CD4-positive, alpha-beta T cell (primary cell): ENCODE data around the gene ANKRD6. TPM values are rescaled to one million over a fixed set of nuclear protein-coding genes. Genes with fewer than 3 reads are reported as not detected.

Source experiments
- ATAC-seq: fragments of 200-7000 bp; cut with Tn5 transposase; one replicate; pipeline ENCODE4 v1.10.0; 2022; ENCODE audit warnings: mild to moderate bottlenecking; ENCODE audit not compliant: poor library complexity
- CTCF ChIA-PET: fragments of 350-600 bp; sonication (Branson Sonifier 250); formaldehyde crosslinking; loops from one replicate; lab custom pipeline; 2021; ENCODE audit warnings: antibody characterized with exemption, inconsistent platforms; lab: Charles Lee
- POLR2A ChIA-PET: fragments of 350-600 bp; sonication (Branson Sonifier 250); formaldehyde crosslinking; loops from one replicate; lab custom pipeline; 2021; ENCODE audit warnings: antibody characterized with exemption, inconsistent platforms; lab: Charles Lee
- DNase-seq, 14 experiments: peaks; one replicate each; pipeline ENCODE4 v3.0.0-alpha.2; 2013 to 2020; ENCODE audit warnings: mixed read lengths in 2 of 14
- H3K27ac ChIP-seq, 2 donors: one replicate each; pipeline versions ENCODE4 v1.5.1 to v1.7.0; 2013; ENCODE audit warnings: low read length in 2 of 2, low read depth in 1 of 2, mild to moderate bottlenecking in 1 of 2
- H3K27me3 ChIP-seq, 2 experiments: 1 replicate in 1 of 2; 2 replicates in 1 of 2; pipeline versions ENCODE4 v1.6.1 to v1.7.0; 2013; ENCODE audit warnings: low read length in 2 of 2, control low read depth in 1 of 2, mild to moderate bottlenecking in 1 of 2, moderate library complexity in 1 of 2; ENCODE audit not compliant: insufficient read depth in 2 of 2, control insufficient read depth in 1 of 2
- H3K36me3 ChIP-seq: one replicate; pipeline ENCODE4 v1.6.1; 2013; ENCODE audit warnings: low read length, control low read depth; ENCODE audit not compliant: insufficient read depth
- H3K4me1 ChIP-seq: one replicate; pipeline ENCODE4 v1.6.1; 2013; ENCODE audit warnings: low read length, control low read depth; ENCODE audit not compliant: insufficient read depth
- H3K4me3 ChIP-seq: one replicate; pipeline ENCODE4 v1.5.1; 2013; ENCODE audit warnings: mild to moderate bottlenecking, low read length, moderate library complexity
- H3K9me3 ChIP-seq, 2 experiments: 1 replicate in 1 of 2; 2 replicates in 1 of 2; pipeline versions ENCODE4 v1.6.1 to v1.7.0; 2013; ENCODE audit warnings: low read length in 2 of 2, mild to moderate bottlenecking in 2 of 2, control low read depth in 1 of 2, moderate library complexity in 1 of 2; ENCODE audit not compliant: control insufficient read depth in 1 of 2, insufficient read depth in 1 of 2
- H3K27ac Mint-ChIP-seq: one replicate; pipeline ENCODE4 v1.8.0; 2020; ENCODE audit warnings: mixed read lengths
- H3K27me3 Mint-ChIP-seq: one replicate; pipeline ENCODE4 v1.8.0; 2021; ENCODE audit warnings: mixed read lengths
- H3K36me3 Mint-ChIP-seq: one replicate; pipeline ENCODE4 v1.8.0; 2021; ENCODE audit warnings: low read depth, mixed read lengths
- H3K4me1 Mint-ChIP-seq: one replicate; pipeline ENCODE4 v1.8.0; 2021; ENCODE audit warnings: low read depth, mixed read lengths
- H3K4me3 Mint-ChIP-seq: one replicate; pipeline ENCODE4 v1.8.0; 2020; ENCODE audit warnings: mild to moderate bottlenecking, mixed read lengths
- H3K9me3 Mint-ChIP-seq: one replicate; pipeline ENCODE4 v1.8.0; 2020; ENCODE audit warnings: mixed read lengths
- intact Hi-C, 2 experiments: fragments of 100-400 bp; cut with DNase I in 1 of 2; cut with micrococcal nuclease in 1 of 2; formaldehyde crosslinking; loops; one replicate each; pipeline versions ENCODE4 v1.15.1 to v1.9.0; 2023 to 2025; cut with DNase I, micrococcal nuclease
- total RNA-seq, 174 experiments: library from RNA in 2 of 174; stranded (reverse) in 2 of 174; gene quantifications; one replicate each; pipeline ENCODE4 v1.2.3 and lab custom pipeline; 2021 to 2026
- TF ChIP-seq, protein P1 (sequence below): fragments of 200-600 bp; IDR thresholded peaks from one replicate; pipeline ENCODE4 v1.8.0; 2022; ENCODE audit warnings: antibody characterized with exemption, mild to moderate bottlenecking

ANKRD6 gene
- total RNA-seq, 2 experiments from 2014 or later, result 3.8 to 4.8 TPM

DNA sequence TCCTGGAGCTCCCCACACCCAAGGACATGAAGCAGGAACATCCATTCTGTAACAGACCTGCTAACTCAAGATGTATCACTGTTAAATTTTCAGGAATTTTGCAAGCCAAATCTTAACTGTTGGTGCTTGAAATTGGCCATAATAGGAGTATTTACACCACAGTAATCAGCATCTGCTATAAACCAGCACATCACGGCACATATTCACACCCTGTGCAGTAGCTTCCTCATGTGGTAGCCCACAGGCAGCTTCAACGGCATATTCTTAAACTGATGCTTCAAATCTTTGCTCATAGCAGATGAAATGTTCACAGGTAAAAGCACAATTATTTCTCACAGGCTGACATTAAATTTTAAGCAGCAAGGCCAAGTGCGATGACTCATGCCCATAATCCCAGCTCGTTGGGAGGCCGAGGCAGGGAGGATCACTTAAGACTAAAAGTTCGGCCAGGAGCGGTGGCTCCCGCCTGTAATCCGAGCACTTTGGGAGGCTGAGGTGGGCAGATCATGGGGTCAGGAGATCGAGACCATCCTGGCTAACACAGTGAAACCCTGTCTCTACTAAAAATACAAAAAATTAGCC, 249.1 kb downstream of the ANKRD6 start:
- no peaks in the 10 kb centered on the region for H3K27me3 Mint-ChIP-seq
- TF ChIP-seq, protein P1, sequence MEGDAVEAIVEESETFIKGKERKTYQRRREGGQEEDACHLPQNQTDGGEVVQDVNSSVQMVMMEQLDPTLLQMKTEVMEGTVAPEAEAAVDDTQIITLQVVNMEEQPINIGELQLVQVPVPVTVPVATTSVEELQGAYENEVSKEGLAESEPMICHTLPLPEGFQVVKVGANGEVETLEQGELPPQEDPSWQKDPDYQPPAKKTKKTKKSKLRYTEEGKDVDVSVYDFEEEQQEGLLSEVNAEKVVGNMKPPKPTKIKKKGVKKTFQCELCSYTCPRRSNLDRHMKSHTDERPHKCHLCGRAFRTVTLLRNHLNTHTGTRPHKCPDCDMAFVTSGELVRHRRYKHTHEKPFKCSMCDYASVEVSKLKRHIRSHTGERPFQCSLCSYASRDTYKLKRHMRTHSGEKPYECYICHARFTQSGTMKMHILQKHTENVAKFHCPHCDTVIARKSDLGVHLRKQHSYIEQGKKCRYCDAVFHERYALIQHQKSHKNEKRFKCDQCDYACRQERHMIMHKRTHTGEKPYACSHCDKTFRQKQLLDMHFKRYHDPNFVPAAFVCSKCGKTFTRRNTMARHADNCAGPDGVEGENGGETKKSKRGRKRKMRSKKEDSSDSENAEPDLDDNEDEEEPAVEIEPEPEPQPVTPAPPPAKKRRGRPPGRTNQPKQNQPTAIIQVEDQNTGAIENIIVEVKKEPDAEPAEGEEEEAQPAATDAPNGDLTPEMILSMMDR, result no peak

DNA sequence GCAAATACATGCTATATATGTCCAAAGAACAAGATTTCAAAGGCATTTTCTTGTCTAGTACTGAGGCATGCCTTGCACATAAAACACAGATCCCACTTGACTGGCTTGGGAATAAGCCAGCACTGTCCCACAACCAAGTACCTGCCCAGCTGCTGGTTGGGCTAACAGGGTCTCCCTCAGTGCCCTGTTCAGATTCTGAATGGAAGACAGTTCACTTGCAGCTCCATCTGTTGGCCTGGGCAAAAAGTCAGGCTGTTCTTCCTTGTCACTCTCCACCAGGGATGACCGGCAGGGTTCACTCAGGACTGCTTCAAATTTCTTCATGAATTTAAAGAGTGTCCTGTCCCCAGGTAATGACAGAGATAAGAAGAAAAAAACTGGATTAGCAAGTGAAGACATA, 250.0 kb downstream of the ANKRD6 start:
- ATAC-seq, result no peak

More for the DNA sequence above, 249.1 kb downstream of the ANKRD6 start:
- Histone ChIP-seq H3K36me3 (peaks cover 89% of the 10 kb centered on the region), H3K27ac (no peak overlapping the region), H3K4me1 (no peaks in the 10 kb centered on the region), H3K4me3 (no peak overlapping the region), H3K9me3 (no peaks in the 10 kb centered on the region), H3K27me3 (no peaks in the 10 kb centered on the region)
- ATAC-seq (no peak), DNase-seq (no peak)
- peaks cover 91% of the 10 kb centered on the region for H3K36me3 Mint-ChIP-seq
- H3K9me3 Mint-ChIP-seq, result no peaks in the 10 kb centered on the region
- no peaks in the 10 kb centered on the region for H3K4me1 Mint-ChIP-seq
- POLR2A ChIA-PET, result no interaction called here
- no peak overlapping the region for H3K4me3 Mint-ChIP-seq
- intact Hi-C loops, result loop anchor here in 1 of 2 experiments (10.0 kb wide), 1 partner anchor 247 kb away; the partner anchor contains the start of gene ANKRD6
- no peak overlapping the region for H3K27ac Mint-ChIP-seq
- CTCF ChIA-PET, result no interaction called here

More for the DNA sequence above, 250.0 kb downstream of the ANKRD6 start:
- ChIA-PET POLR2A (interaction anchor here (0.7 kb wide), 1 partner anchor 710 kb away, joined by 3 read pairs; no protein-coding TSS in a partner anchor), CTCF (no interaction called here)
- no peaks in the 10 kb centered on the region for H3K4me1 ChIP-seq
- Mint-ChIP-seq H3K4me3 (no peak overlapping the region), H3K4me1 (no peaks in the 10 kb centered on the region), H3K27me3 (no peaks in the 10 kb centered on the region), H3K36me3 (peaks cover 92% of the 10 kb centered on the region), H3K27ac (no peak overlapping the region), H3K9me3 (no peaks in the 10 kb centered on the region)
- H3K36me3 ChIP-seq, result peaks cover 90% of the 10 kb centered on the region
- no peaks in the 10 kb centered on the region for H3K27me3 ChIP-seq
- H3K27ac ChIP-seq, result no peak overlapping the region
- no peak for DNase-seq
- H3K9me3 ChIP-seq, result no peaks in the 10 kb centered on the region
- TF ChIP-seq, protein P1, result no peak
- intact Hi-C loops, result loop anchor here in 1 of 2 experiments (10.0 kb wide), 1 partner anchor 248 kb away; the partner anchor contains the start of gene ANKRD6
- H3K4me3 ChIP-seq, result no peak overlapping the region

Other genes starting within 250 kb of the ANKRD6 start
- gene GABRR1, start 215.8 kb upstream of the ANKRD6 start, total RNA-seq, result not detected
- under 1 TPM; 0.47 to 0.49 TPM for gene GABRR2, start 117.9 kb upstream of the ANKRD6 start, total RNA-seq
- 10 to 100 TPM; 34.7 to 34.9 TPM for gene UBE2J1, start 80.4 kb upstream of the ANKRD6 start, total RNA-seq
- 10 to 100 TPM in 1 of 2 experiments, 1 to 10 TPM in 1; 9.0 to 10.2 TPM for gene RRAGD, start 20.9 kb upstream of the ANKRD6 start, total RNA-seq
- 10 to 100 TPM; 12.3 to 16.3 TPM for gene LYRM2, start 205.6 kb downstream of the ANKRD6 start, total RNA-seq